ENCODE measurements around the gene PSAP.

Gene PSAP

GRCh38 chr10:71810048-71810750, 40.9 kb downstream of the PSAP start:
- no peak for ATAC-seq (replicated peaks)
- Mint-ChIP-seq H3K4me1 (ENCODE audit: low read depth in 2 of 2) (no peaks in the 10 kb centered on the region), H3K27ac (no peak overlapping the region), H3K36me3 (ENCODE audit: insufficient read depth) (peaks cover 7% of the 10 kb centered on the region), H3K27me3 (no peaks in the 10 kb centered on the region), H3K9me3 (no peaks in the 10 kb centered on the region), H3K4me3 (no peak overlapping the region)
- no peak for DNase-seq

GRCh38 chr10:71809628-71810027, 41.4 kb downstream of the PSAP start:
- Mint-ChIP-seq H3K4me1 (ENCODE audit: low read depth in 2 of 2) (no peaks in the 10 kb centered on the region), H3K27ac (no peak overlapping the region)
- DNase-seq: no peak

GRCh38 chr10:71807557-71808510, 43.2 kb downstream of the PSAP start:
- H3K9me3 Mint-ChIP-seq: no peaks in the 10 kb centered on the region
- ATAC-seq (replicated peaks) (no peak), DNase-seq (no peak)
- H3K36me3 Mint-ChIP-seq (ENCODE audit: insufficient read depth): peaks cover 2% of the 10 kb centered on the region
- H3K27me3 Mint-ChIP-seq: no peaks in the 10 kb centered on the region
- no peak overlapping the region for H3K4me3 Mint-ChIP-seq
- H3K27ac Mint-ChIP-seq: no peak overlapping the region
- H3K4me1 Mint-ChIP-seq (ENCODE audit: low read depth in 2 of 2): no peaks in the 10 kb centered on the region

More at GRCh38 chr10:71809628-71810027, 41.4 kb downstream of the PSAP start:
- H3K27me3 Mint-ChIP-seq: no peaks in the 10 kb centered on the region
- peaks cover 5% of the 10 kb centered on the region for H3K36me3 Mint-ChIP-seq (ENCODE audit: insufficient read depth)
- no peaks in the 10 kb centered on the region for H3K9me3 Mint-ChIP-seq
- H3K4me3 Mint-ChIP-seq: no peak overlapping the region
- ATAC-seq (replicated peaks): no peak

GRCh38 chr10:71806704-71807556, 44.1 kb downstream of the PSAP start:
- Mint-ChIP-seq H3K36me3 (ENCODE audit: insufficient read depth) (peaks cover 2% of the 10 kb centered on the region), H3K27ac (no peak overlapping the region), H3K4me3 (no peak overlapping the region), H3K9me3 (no peaks in the 10 kb centered on the region), H3K27me3 (no peaks in the 10 kb centered on the region), H3K4me1 (ENCODE audit: low read depth in 2 of 2) (no peaks in the 10 kb centered on the region)
- no peak for DNase-seq
- ATAC-seq (replicated peaks): no peak

- no peaks in the 10 kb centered on the region for H3K9me3 Mint-ChIP-seq
- H3K4me3 Mint-ChIP-seq: no peak overlapping the region
- no peaks in the 10 kb centered on the region for H3K4me1 Mint-ChIP-seq (ENCODE audit: low read depth in 2 of 2)
- peaks cover 2% of the 10 kb centered on the region for H3K36me3 Mint-ChIP-seq (ENCODE audit: insufficient read depth)
- H3K27me3 Mint-ChIP-seq: no peaks in the 10 kb centered on the region
- no peak for DNase-seq
- H3K27ac Mint-ChIP-seq: no peak overlapping the region
- peak; percentile 42 for ATAC-seq (replicated peaks)
Observed at GRCh38 chr10:71805776-71806703, 45.0 kb downstream of the PSAP start.

GRCh38 chr10:71804077-71804476, 47.0 kb downstream of the PSAP start:
- ATAC-seq (replicated peaks): no peak
- Mint-ChIP-seq H3K4me1 (ENCODE audit: low read depth in 2 of 2) (no peaks in the 10 kb centered on the region), H3K9me3 (no peaks in the 10 kb centered on the region), H3K36me3 (ENCODE audit: insufficient read depth) (peaks cover 2% of the 10 kb centered on the region), H3K27me3 (no peaks in the 10 kb centered on the region), H3K27ac (no peak overlapping the region), H3K4me3 (no peak overlapping the region)
- no peak for DNase-seq

GRCh38 chr10:71802715-71803488, 48.1 kb downstream of the PSAP start:
- DNase-seq: no peak
- Mint-ChIP-seq H3K4me1 (ENCODE audit: low read depth in 2 of 2) (peaks cover 0 to 1% of the 10 kb centered on the region in 2 donors), H3K9me3 (no peaks in the 10 kb centered on the region), H3K27ac (peak overlapping the region in 1 of 2 donors; percentile 69), H3K27me3 (no peaks in the 10 kb centered on the region), H3K4me3 (no peak overlapping the region), H3K36me3 (ENCODE audit: insufficient read depth) (peaks cover 2% of the 10 kb centered on the region)
- no peak for ATAC-seq (replicated peaks)

- Mint-ChIP-seq H3K36me3 (ENCODE audit: insufficient read depth) (peaks cover 2% of the 10 kb centered on the region), H3K4me3 (no peak overlapping the region), H3K27ac (peak overlapping the region in 1 of 2 donors; percentile 69), H3K27me3 (no peaks in the 10 kb centered on the region), H3K4me1 (ENCODE audit: low read depth in 2 of 2) (peaks cover 4 to 5% of the 10 kb centered on the region in 2 donors), H3K9me3 (no peaks in the 10 kb centered on the region)
- DNase-seq (no peak), ATAC-seq (replicated peaks) (no peak)
Observed at GRCh38 chr10:71802235-71802634, 48.8 kb downstream of the PSAP start.

- peaks cover 2% of the 10 kb centered on the region for H3K36me3 Mint-ChIP-seq (ENCODE audit: insufficient read depth)
- H3K4me1 Mint-ChIP-seq (ENCODE audit: low read depth in 2 of 2): peaks cover 12% of the 10 kb centered on the region in 2 donors
- no peak for ATAC-seq (replicated peaks)
- H3K4me3 Mint-ChIP-seq: no peak overlapping the region
- no peaks in the 10 kb centered on the region for H3K9me3 Mint-ChIP-seq
- H3K27me3 Mint-ChIP-seq: no peaks in the 10 kb centered on the region
- H3K27ac Mint-ChIP-seq: no peak overlapping the region
- no peak for DNase-seq
Observed at GRCh38 chr10:71801361-71801760, 49.7 kb downstream of the PSAP start.

- no peaks in the 10 kb centered on the region for H3K27me3 Mint-ChIP-seq
- peaks cover 12 to 15% of the 10 kb centered on the region in 2 donors for H3K4me1 Mint-ChIP-seq (ENCODE audit: low read depth in 2 of 2)
- ATAC-seq (replicated peaks) (no peak), DNase-seq (no peak)
- H3K9me3 Mint-ChIP-seq: no peaks in the 10 kb centered on the region
- no peak overlapping the region for H3K27ac Mint-ChIP-seq
- H3K4me3 Mint-ChIP-seq: no peak overlapping the region
- H3K36me3 Mint-ChIP-seq (ENCODE audit: insufficient read depth): peaks cover 2% of the 10 kb centered on the region
Observed at GRCh38 chr10:71799608-71800453, 51.2 kb downstream of the PSAP start.

- H3K27me3 Mint-ChIP-seq: peaks cover 0 to 6% of the 10 kb centered on the region in 2 donors
- DNase-seq (no peak), ATAC-seq (replicated peaks) (no peak)
- H3K36me3 Mint-ChIP-seq (ENCODE audit: insufficient read depth): no peaks in the 10 kb centered on the region
- peaks cover 12 to 15% of the 10 kb centered on the region in 2 donors for H3K4me1 Mint-ChIP-seq (ENCODE audit: low read depth in 2 of 2)
- H3K27ac Mint-ChIP-seq: no peak overlapping the region
- no peak overlapping the region for H3K4me3 Mint-ChIP-seq
- no peaks in the 10 kb centered on the region for H3K9me3 Mint-ChIP-seq
Observed at GRCh38 chr10:71799112-71799511, 51.9 kb downstream of the PSAP start.

All from effector memory CD8-positive, alpha-beta T cell (primary cell).